Stimulated activated CD4-positive, alpha-beta T cell treated with anti-CD3 and anti-CD28 coated beads, Interleukin-12 subunit alpha, Interleukin-12 subunit beta, amount 100 ng/mL, for 4 hours (primary cell): ENCODE results near the gene SYT5.
"Not testable (repeated sequence)": the region's sequence is repeated elsewhere in the genome, so short reads cannot be mapped to it uniquely, and the experiment has no call there.

Source experiments
- DNase-seq: peaks from one replicate; pipeline ENCODE4 v3.0.0-alpha.2; 2020

Gene SYT5

GRCh38 chr19:55179606-55180484, at the start of gene SYT5:
SYT5 (minus strand) TSS chr19:55180289; CDS start chr19:55179041, 1,248 bp downstream.
- peak; percentile 70 for DNase-seq

DNA sequence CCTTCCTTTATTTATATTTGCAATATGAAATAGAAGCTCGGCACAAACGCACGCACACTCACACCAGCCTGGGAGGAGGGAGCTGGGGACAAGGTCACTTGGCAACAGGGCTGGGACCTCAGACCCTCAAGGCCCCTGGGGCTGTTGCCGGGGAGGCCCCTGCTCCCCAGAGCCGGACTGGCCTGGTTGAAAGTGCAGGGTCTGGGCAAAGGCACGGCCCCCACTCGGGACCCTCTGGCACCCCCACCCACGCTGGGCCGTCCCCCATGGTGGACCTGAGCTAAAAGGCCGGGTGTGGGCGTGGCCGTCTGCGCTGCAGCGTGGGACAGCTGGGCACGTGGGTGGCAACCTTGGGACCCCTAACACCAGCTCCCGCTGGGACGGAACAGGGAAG, 49.7 kb upstream of the SYT5 start:
- no peak for DNase-seq

- no peak for DNase-seq
Measured at GRCh38 chr19:55229145-55229788, 49.2 kb upstream of the SYT5 start.

DNA sequence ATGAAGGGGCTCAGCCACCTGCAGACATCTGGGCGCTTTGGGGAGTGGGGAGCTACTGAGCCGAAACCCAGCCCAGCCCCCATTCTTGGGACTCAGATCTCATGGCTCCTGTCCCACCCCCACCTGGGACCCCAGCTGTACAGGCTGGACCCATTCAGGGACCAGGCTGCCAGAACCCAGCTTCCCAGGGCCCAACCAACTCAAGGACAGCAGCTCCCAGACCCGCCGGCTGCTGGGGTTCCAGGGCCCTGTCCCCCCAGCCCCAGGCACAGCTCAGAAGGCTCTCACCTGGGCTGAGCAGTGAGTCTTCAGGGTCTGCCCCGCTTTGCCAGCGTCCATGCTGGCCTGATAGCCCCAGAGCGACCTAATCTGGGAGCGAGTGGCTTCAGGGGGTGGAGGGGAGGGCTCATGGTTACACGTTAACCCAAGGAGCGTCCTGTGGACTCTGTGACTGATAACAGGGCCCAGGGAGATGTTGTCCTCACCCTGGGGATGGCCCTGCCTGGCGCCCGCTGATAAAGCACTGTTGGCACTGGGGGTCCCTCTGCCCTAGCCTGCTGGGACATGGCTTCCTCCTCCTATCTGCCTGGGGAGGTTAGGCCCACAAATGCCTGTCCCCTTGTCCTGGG, 48.4 kb upstream of the SYT5 start, which contains the start of gene TMEM86B:
Gene TMEM86B (minus strand): TSS at position 361 of the 629 bp plus-strand sequence. CDS start 22 bp downstream, at position 339.
- no peak for DNase-seq

DNA sequence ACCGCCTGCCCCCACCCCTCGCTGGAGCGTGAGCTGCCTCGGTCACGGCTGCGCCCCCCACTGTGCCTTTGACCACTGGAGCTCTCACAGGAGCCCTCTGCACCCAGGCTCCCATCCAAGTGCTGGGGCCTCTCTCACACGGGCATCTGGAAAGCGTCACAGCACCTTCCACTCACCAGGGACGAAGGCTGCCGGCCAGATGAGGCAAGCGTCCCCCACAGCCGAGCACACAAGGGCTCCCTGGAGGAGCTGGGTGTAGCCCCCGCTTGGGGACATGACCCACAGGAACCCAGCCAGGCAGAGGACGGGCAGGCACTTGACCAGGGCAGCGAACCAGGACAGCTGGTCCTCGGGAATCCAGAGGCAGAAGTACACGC, 47.9 kb upstream of the SYT5 start:
- no peak for DNase-seq

DNA sequence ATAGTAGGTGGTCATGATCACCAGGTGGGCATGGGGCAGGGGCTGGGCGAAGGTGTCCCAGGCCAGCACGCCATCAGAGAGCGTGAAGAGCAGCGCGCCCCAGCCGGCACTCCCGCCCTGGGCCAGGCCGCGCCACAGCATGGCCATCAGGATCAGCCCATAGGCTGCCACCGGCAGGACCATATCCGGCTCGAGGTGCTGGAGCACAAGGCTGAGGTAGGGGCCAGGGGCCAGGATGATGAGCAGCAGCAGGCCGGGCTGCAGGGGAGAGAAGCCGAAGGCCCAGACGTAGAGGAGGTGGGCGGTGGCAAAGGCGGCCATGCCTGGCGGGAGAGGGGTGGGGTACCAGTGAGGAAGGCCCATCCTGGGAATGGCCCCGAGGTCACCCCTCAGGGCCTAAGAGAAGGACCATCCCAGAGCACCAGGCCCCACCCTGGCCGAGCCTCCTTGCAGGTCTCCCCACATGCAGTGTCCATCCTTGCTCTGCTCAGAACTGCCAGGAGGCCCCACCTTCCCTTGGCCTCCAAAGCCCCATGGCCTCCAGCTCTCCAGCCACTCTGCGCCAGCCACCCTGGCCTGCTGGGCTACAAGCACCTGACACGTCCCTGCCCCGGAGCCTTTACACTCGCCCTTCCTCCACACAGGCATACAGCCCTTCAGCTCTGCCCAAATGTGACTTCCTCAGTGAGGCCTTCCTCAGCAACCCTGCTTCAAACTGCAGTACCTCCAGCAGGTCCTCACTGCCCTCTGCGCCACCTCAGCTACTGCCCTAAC, 47.3 kb upstream of the SYT5 start:
- no peak for DNase-seq

DNA sequence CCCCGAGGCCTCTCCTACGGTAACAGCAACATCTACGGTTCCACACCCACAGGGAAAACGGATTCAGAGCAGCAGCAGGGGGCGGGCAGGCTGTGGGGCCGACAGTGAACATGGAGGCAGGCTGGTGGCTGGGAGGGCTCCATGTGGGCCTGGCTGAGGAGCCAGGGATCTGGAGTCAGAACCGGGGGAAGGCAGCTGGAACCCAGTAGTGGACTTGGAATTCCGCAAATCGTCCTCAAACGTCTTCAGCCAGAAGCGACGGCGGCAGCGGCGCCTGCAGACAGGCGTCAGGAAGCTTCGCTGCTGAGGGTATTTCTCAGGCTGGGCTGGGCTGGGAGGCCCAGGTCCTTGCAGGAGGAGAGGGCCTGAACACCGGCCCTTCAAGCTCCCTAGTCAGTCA, 46.7 kb upstream of the SYT5 start:
- no peak for DNase-seq

DNA sequence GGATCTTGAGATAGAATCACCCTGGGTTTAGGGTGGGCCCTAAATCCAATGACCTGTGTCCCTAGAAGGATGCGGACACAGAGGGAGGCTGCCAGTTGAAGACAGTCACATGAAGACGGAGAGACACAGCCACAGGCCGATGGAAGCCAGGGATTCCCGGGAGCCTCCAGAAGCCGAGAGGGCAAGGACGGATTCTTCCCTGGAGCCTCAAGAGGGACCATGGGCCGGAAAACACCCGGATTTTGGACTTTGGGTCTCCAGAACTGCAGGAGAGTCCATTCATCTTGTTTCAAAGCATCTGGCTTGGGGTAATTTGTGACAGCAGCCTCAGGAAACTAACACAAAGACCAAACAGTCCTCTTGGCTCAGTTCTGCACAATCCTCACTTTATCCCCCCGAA, 46.2 kb upstream of the SYT5 start:
- DNase-seq, result no peak

DNA sequence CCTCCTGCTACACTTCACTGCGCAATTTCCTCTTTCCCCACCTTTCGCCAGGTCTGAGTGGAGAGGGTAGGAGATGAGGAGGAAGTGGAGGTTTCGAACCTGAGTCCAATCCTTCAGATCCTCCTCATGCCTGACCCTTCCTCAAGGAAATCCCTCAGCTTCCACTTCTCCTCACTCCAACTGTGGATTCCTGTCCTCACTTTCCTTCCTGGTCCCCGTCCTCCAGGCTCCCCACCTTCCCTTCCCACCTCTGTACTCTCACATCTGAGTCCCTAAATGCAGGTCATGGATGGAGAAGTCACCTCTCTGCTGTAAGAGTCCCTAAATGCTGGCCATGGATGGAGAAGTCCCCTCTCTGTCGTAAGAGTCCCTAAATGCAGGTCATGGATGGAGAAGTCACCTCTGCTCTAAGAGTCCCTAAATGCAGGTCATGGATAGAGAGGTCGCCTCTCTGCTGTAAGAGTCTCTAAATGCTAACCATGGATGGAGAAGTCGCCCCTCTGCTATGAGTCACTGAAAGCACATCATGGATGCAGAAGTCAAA, 45.4 kb upstream of the SYT5 start:
- DNase-seq, result no peak

- not testable (repeated sequence) for DNase-seq
Measured at GRCh38 chr19:55224679-55225414, 44.8 kb upstream of the SYT5 start.

DNA sequence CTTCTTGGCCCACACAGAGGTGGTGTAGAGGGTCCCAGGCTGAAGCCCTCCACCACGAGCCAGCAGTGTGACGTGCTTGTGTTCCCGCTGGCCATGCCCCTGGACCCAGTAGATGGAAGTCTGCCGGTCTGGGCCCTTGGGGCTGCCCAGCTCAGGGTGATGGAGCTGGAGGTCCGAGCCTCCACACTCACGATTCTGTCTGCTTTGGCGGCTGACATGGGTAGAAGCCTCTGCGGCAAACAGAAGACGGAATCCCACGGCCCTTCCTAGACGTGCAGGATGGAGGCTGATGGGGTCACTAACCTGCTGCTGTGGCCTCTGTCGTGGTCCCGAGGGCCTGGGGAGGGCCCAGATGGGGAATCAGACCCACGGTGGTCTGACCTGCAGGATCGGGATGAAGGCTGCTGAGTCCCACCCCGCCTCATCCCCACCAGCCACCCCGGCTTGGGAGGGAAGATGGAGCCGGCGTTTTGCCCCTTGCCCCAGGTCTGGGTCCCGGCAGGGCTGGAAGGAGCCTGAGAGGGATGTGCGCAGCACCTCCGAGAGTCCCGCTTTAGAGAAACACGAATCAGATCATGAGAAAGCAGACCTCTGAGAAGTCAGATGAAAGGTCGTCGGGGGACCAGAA, 44.1 kb upstream of the SYT5 start:
- no peak for DNase-seq

- no peak for DNase-seq
Measured at GRCh38 chr19:55223291-55224037, 43.4 kb upstream of the SYT5 start.

GRCh38 chr19:55220525-55220924, 40.4 kb upstream of the SYT5 start:
- no peak for DNase-seq

DNA sequence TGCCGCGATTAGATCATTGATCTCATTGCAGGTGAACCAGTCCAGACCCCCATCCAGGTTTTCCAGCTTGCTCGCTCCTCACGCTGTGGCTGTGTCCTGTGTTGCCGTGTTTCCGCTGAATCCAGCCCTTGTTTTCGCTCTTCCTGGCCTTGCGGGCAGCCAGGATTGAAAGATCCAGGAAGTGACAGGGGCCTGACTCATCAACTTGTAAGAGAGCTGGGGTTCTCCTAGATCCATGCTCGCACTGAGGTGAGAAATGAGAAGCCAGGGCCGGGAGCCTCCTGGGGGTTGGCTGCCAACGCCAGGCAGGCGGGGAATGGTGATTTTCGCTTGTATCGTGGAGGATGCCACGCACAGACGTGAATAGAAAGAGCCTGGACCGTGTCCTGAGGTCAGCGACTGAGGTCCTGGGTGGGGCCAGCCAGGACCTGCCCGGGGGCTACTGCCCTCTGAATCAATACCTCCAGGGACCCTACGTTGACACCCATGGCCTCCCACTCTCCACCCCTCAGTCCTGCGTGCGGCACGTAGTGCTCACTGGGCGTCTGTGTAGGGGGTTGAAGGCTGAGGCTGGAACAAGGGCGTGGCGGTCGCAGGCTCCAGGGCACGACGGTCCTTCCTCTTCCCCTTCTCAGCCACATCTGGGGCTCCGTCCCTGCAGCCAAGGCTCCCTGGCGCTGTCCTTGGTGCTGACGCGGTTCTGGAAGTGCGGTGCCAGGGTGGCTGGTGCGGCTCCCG, 36.5 kb upstream of the SYT5 start:
- peak; percentile 50 for DNase-seq

GRCh38 chr19:55213547-55213946, 33.5 kb upstream of the SYT5 start:
- no peak for DNase-seq

- DNase-seq, result peak; percentile 34
Measured at GRCh38 chr19:55212447-55212846, 32.4 kb upstream of the SYT5 start.

- DNase-seq, result no peak
Measured at GRCh38 chr19:55209693-55210472, 29.8 kb upstream of the SYT5 start.

DNA sequence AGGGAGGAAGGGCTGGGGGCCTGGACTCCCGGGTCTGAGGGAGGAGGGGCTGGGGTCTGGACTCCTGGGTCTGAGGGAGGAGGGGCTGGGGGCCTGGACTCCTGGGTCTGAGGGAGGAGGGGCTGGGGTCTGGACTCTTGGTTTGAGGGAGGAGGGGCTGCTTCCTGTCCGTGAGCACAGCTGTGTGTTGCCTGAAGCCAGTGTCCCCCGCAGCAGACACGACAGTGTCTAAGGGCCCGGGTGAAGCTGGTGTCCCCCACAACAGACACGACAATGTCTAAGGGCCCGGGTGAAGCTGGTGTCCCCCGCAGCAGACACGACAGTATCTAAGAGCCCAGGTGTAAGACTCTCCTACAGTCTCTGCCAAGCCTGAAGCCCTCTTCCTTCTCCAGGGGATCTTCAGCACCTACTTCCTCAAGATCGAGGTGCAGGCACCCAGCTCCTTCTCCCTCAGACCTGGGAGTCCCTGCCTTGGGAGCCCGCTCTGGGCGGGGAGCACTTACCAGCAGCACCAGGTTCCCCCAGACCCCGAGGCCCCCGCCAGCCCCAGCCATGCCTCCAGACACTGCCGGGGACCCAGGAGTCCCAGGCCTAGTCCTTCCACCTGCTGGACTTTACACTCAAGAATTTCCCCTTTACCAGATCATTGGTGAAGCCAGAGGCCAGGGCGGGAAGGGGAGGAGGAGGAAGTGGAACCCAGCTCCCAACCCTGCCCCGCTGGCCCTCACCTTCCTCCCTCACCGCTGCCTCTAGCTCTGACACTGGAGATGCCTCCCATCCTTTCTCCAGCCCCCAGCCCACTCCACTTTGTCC, 29.0 kb upstream of the SYT5 start, which contains the start of gene PTPRH:
Gene PTPRH (minus strand): TSS at position 622 of the 813 bp plus-strand sequence. CDS start 68 bp downstream, at position 554.
- no peak for DNase-seq
